NCI-H526 (cell line): ENCODE measurements around the gene UBE2K.
"Not testable (repeated sequence)": the region's sequence is repeated elsewhere in the genome, so short reads cannot be mapped to it uniquely, and the experiment has no call there.

Source experiments
- DNase-seq, 2 experiments: peaks; one replicate each; lab custom pipeline; 2025; lab: John Stamatoyannopoulos, UW

UBE2K gene

DNA sequence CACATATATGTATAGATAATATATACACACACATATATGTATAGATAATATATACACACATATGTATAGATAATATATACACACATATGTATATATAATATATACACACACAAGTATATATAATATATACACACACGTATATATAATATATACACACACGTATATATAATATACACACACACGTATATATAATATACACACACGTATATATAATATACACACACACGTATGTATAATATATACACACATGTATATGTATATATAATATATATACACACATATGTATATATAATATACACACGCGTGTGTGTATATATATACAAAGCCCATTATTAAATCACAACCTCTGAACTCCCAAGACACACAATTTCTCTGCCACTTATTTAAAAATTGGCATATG is 8.0 kb upstream of the UBE2K start:
- DNase-seq = no peak

GRCh38 chr4:39698424-39699009 is 581 bp downstream of the UBE2K start:
- peak; percentile 29 to 59 for DNase-seq

DNA sequence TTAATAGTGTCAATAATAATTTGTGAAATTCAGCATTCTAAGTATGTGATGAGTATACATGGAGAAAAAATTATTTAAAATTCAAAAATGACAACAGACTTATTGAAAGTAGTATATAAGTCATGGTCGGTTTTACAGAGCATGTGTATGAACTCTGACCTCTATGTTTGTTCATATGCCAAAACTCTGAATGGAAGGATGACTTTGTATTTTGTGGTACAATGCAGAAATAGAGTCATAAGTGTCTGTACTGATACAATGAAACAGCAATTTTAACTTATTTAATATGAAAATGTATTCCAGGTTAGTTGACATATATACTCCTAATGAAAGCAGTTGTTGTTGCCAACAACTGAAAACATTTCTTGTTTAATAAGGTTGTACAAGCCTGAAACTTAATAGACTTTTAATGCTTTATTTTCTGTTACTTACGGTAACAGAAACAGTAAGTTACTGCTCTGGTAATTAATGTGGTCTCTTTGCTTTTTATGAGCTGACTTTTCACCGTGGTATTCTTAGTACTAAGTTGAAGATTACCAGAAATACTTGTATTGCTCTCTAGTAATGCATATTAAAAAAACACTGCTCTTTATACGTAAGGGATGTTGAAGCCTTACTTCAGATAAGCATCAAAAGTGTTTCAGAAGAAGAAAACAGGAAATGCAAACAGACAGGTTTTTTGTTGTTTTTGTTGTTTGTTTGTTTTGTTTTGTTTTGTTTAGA is 1.9 kb downstream of the UBE2K start:
- DNase-seq = no peak

- DNase-seq = no peak
Observed at GRCh38 chr4:39700554-39700953, 2.6 kb downstream of the UBE2K start.

- no peak for DNase-seq
Observed at GRCh38 chr4:39702716-39703115, 4.8 kb downstream of the UBE2K start.

DNA sequence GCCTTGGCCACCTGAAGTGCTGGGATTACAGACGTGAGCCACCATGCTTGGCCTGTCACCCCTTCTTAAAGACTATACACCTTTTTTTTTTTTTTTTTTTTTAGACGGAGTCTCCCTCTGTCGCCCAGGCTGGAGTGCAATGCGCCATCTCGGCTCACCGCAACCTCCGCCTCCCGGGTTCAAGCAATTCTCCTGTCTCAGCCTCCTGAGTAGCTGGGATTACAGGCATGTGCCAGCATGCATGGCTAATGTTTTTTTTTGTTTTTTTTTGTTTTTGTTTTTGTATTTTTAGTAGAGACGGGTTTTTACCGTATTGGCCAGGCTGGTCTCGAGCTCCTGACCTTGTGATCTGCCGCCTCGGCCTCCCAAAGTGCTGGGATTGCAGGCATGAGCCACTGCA is 6.9 kb downstream of the UBE2K start:
- not testable (repeated sequence) for DNase-seq

DNA sequence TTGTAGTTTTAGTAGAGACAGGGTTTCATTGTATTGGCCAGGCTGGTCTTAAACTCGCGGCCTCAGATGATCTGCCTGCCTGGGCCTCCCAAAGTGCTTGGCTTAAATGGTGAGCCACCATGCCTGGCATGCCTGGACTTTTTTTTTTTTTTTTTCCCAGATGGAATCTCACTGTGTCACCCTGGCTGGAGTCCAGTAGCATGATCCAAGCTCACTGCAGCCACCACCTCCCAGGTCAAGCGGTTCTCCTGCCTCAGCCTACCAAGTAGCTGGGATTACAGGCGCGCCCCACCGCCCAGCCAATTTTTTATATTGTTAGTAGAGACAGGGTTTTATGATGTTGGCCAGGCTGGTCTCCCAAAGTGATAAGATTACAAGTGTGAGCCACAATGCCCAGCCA is 8.4 kb downstream of the UBE2K start:
- DNase-seq = no peak

- DNase-seq = no peak
Observed at GRCh38 chr4:39706741-39707511, 9.0 kb downstream of the UBE2K start.

DNA sequence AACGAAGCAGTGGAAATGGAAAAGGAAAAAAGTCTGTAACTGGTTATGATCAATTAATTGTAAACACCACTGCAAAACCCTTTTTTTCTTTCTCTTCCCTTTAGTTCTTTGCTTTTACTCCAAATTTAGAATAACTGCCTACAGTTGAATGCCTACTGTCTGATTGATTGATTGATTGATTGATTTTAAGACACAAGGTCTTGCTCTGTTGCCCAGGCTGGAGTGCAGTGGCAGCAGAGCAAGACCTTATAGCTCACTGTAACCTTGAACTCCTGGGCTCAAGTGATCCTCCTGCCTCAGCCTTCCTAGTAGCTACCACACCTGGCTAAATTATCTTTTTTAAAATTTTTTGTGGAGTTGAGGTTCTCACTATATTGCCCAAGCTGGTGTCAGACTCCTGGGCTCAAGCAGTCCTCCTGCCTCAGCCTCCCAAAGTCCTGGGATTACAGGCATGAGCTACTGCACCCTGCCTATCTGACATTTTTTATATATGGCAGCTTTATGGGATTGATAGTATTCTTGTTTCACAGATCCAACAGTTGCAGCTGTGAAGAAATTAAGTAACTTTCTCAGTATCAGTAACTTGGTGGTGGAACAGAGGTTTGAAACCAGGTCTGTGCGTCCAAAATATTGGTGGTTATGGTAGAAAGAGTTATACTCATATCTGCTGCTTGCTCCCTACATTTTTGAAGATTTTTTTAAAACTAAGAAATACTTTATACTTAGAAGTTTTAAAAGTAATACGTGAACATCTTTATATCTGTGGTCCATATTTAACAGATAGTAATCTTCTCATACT is 12.4 kb downstream of the UBE2K start:
- no peak for DNase-seq

DNA sequence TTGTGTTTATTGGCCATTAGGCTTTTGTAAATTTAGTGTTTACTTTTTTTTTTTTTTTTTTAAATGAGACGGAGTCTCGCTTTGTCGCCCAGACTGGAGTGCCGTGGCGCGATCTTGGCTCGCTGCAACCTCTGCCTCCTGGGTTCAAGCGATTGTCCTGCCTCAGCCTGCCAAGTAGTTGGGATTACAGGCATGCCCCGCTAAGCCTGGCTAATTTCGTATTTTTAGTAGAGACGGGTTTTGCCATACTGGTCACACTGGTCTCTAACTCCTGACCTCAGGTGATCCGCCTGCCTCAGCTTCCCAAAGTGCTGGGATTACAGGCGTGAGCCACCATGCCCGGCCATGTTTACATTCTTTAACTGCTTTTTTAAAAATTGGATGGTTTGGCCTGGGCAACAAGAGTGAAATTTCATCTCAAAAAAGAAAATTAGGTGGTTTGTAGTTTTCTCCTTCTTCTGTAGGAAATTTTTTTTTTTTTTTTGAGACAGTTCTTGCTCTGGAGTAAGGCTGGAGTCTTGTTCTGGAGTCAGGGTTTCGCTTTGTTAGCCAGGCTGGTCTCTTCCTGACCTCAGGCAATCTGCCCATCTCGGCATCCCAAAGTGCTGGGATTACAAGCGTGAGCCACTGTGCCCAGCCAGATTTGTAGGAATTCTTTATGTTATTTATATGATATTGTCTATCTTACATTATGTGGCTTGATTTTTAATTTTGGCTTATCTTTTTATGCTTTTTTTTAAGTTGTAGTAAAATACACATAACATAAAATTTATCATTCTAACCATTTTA is 15.1 kb downstream of the UBE2K start:
- no peak for DNase-seq

- no peak for DNase-seq
Observed at GRCh38 chr4:39713691-39714090, 15.8 kb downstream of the UBE2K start.

- DNase-seq = no peak
Observed at GRCh38 chr4:39714166-39714565, 16.2 kb downstream of the UBE2K start.

DNA sequence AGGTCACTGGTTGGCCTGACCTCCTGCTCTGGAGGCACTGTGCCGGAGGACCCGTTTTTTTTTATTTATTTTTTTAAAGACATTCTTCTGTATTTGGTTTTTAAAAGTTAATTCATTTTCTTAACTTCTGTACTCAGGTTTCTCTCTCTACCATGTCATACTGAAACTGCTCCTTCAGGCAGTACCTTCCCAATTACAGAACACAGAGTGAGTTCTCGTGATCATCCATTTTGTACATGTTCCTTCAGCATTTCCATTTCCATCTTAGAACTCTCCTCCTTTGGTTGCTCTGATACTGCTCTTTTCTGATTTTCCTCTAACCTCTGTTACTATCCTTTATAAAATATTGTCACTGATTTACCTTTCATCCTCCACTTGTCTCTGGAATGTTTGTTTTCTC is 17.9 kb downstream of the UBE2K start:
- no peak for DNase-seq

DNA sequence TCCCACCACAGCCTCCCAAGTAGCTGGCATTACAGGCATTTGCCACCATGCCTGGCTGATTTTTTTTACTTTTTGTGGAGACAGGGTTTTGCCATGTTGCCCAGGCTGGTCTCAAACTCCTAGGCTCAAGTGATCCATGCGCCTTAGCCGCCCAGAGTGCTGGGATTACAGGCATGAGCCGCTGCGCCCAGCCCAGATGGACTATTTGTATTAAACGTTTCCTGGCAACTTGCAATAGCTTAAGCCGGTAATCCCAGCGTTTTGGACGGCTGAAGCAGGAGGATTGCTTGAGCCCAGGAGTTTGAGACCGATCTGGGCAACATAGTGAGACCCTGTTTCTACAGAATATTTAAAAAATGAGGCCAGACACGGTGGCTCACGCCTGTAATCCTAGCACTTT is 18.4 kb downstream of the UBE2K start:
- no peak for DNase-seq

GRCh38 chr4:39717743-39718142 is 19.8 kb downstream of the UBE2K start:
- not testable (repeated sequence) for DNase-seq

GRCh38 chr4:39718366-39719323 is 20.7 kb downstream of the UBE2K start:
- no peak for DNase-seq

GRCh38 chr4:39719804-39720580 is 22.1 kb downstream of the UBE2K start:
- no peak for DNase-seq

- DNase-seq = not testable (repeated sequence)
Observed at GRCh38 chr4:39721273-39721672, 23.3 kb downstream of the UBE2K start.

- DNase-seq = no peak
Observed at GRCh38 chr4:39721788-39722187, 23.9 kb downstream of the UBE2K start.

GRCh38 chr4:39729557-39729956 is 31.6 kb downstream of the UBE2K start:
- DNase-seq = no peak
